K562 (cell line): ENCODE data around the gene PRXL2B. TPM values are rescaled to one million over a fixed set of nuclear protein-coding genes. Genes with fewer than 3 reads are reported as not detected.

Experiments used
- ATF1 ChIP-seq, 2 experiments: fragments of 450-650 bp in 1 of 2; IDR thresholded peaks; 2 replicates each; pipeline ENCODE4 v1.6.1; 2016; ENCODE audit warnings: missing compliant biosample characterization in 1 of 2, missing genetic modification characterization in 1 of 2
- CBX5 ChIP-seq: IDR thresholded peaks from 2 replicates; pipeline ENCODE4 v1.6.1; 2014; ENCODE audit warnings: low read depth, borderline replicate concordance
- MITF ChIP-seq: IDR thresholded peaks from 2 replicates; pipeline ENCODE4 v1.6.1; 2014; ENCODE audit warnings: antibody characterized with exemption
- NCOA2 ChIP-seq, 2 experiments: fragments of 450-650 bp; IDR thresholded peaks; 2 replicates each; pipeline ENCODE4 v1.6.1; 2018; ENCODE audit warnings: mild to moderate bottlenecking in 2 of 2, moderate library complexity in 1 of 2; ENCODE audit not compliant: partially characterized antibody in 2 of 2
- RUNX1 ChIP-seq: sonication (generic); IDR thresholded peaks from 2 replicates; pipeline ENCODE4 v1.6.1; 2016; ENCODE audit warnings: antibody characterized with exemption, low read depth
- TEAD2 ChIP-seq: fragments of 450-650 bp; IDR thresholded peaks from 2 replicates; pipeline ENCODE4 v1.6.1; 2016; ENCODE audit warnings: missing genetic modification characterization, control low read depth, missing compliant biosample characterization
- TGIF2 ChIP-seq: sonication (generic); formaldehyde crosslinking; IDR thresholded peaks from 2 replicates; pipeline ENCODE4 v1.8.1; 2022; ENCODE audit warnings: mild to moderate bottlenecking, missing genetic modification reagents, moderate library complexity
- THRAP3 ChIP-seq: fragments of 450-650 bp; IDR thresholded peaks from 2 replicates; pipeline ENCODE4 v1.6.1; 2016; ENCODE audit warnings: mild to moderate bottlenecking, inconsistent platforms, borderline replicate concordance
- XRCC4 ChIP-seq: IDR thresholded peaks from one replicate; pipeline ENCODE4 v1.6.1; 2011; ENCODE audit not compliant: insufficient read depth, insufficient read length; ENCODE audit errors: extremely low read depth
- ZBTB7A ChIP-seq: IDR thresholded peaks from 2 replicates; pipeline ENCODE4 v1.6.1; 2011; ENCODE audit warnings: low read depth, mild to moderate bottlenecking, low read length, moderate library complexity, borderline replicate concordance; ENCODE audit not compliant: control insufficient read depth
- ZC3H8 ChIP-seq: fragments of 450-650 bp; IDR thresholded peaks from 2 replicates; pipeline ENCODE4 v1.6.1; 2017
- ZMIZ1 ChIP-seq, 2 experiments: fragments of 150-350 bp in 1 of 2; IDR thresholded peaks; 2 replicates each; pipeline ENCODE4 v1.6.1; 2012 to 2016; ENCODE audit warnings: low read depth in 2 of 2, low read length in 2 of 2, mild to moderate bottlenecking in 1 of 2, moderate library complexity in 1 of 2
- ZNF764 ChIP-seq: fragments of 250-450 bp; sonication (Bioruptor Pico); IDR thresholded peaks from 2 replicates; pipeline ENCODE4 v1.4.0; 2020; ENCODE audit warnings: low read depth, mild to moderate bottlenecking, moderate library complexity
- ZNF830 ChIP-seq: fragments of 250-450 bp; sonication (Bioruptor Pico); IDR thresholded peaks from 2 replicates; pipeline ENCODE4 v1.5.0; 2021; ENCODE audit warnings: mild to moderate bottlenecking
- polyA plus RNA-seq, 8 experiments: library from polyadenylated mRNA; depleted of rRNA in 4 of 8; stranded (reverse) in 5 of 8; unstranded in 3 of 8; fragments of >200 nt; fragmentation: Nextera tagmentation in 2 of 8; fragmentation: Illumina TruSeq in 1 of 8; extraction: Ambion mirVana in 2 of 8; extraction: Trizol in 1 of 8; gene quantifications; 2 replicates each; pipeline versions ENCODE4 v1.2.1 to v1.2.3, GENCODE V29; 2011 to 2014; ENCODE audit warnings: inconsistent platforms in 1 of 8, missing spikeins in 1 of 8
- total RNA-seq, 7 experiments: library from RNA; depleted of rRNA in 6 of 7; stranded (reverse); fragments of >200 nt in 6 of 7; fragmentation: Illumina TruSeq in 2 of 7; extraction: Trizol in 2 of 7; gene quantifications; 2 replicates each; pipeline versions ENCODE4 v1.2.1 to v1.2.3, GENCODE V29; 2011 to 2021; ENCODE audit warnings: low replicate concordance in 1 of 7
- TF ChIP-seq, protein P1 (sequence below), 2 experiments: fragments of 450-650 bp in 1 of 2; IDR thresholded peaks; 2 replicates each; pipeline ENCODE4 v1.6.1; 2011 to 2017; ENCODE audit warnings: low read depth in 2 of 2, antibody characterized with exemption in 1 of 2, borderline replicate concordance in 1 of 2, low read length in 1 of 2, mild to moderate bottlenecking in 1 of 2, mixed read lengths in 1 of 2; ENCODE audit not compliant: control insufficient read depth in 1 of 2
- TF ChIP-seq, protein P2 (sequence below): fragments of 450-650 bp; IDR thresholded peaks from 2 replicates; pipeline ENCODE4 v1.6.1; 2017; ENCODE audit warnings: antibody characterized with exemption

PRXL2B gene
- total and polyA plus RNA-seq, 9 of the 15 experiments (the other 6 are each of a cell fraction or from before 2014, with no cell fraction given) = 0.99 to 25.3 (median 11.8) TPM

DNA sequence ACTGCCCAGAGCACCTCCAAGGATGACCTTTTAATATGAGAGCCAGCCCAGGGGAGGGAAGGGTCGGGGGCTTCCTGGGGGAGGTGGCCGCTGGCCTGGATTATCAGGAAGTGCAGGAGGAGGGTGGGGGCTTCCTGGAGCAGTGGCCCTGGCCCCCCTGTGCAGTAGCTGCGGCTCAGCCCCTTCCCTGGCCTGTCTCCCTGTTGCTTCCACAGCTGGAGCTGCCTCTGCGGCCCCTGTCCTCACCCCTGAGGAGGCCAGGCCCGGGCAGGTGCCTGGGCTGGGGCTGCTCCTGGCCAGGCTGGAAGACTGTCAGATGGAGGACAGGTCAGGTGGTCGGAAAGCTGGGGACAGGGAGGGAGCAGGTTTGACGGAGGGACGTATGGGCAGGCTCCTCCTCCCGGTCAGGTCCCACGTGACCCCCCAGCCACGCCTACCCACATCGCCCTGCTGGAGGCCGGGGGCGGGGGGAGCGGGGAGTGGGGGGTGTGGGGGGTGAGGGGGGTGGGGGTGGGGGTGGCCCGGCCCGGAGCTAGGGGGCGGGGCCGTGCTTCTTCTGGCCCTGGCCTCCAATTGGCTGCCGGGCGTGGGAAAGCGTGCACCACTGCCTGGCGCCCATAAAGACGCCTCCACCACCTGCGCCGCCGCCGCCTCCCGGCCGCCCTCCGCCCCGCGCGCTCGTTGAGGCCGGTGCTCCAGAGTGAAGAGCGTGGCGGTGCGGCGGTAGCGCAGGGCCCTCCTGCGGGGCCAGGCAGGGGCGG, 40.6 kb upstream of the PRXL2B start (continued):
- TF ChIP-seq, protein P1, sequence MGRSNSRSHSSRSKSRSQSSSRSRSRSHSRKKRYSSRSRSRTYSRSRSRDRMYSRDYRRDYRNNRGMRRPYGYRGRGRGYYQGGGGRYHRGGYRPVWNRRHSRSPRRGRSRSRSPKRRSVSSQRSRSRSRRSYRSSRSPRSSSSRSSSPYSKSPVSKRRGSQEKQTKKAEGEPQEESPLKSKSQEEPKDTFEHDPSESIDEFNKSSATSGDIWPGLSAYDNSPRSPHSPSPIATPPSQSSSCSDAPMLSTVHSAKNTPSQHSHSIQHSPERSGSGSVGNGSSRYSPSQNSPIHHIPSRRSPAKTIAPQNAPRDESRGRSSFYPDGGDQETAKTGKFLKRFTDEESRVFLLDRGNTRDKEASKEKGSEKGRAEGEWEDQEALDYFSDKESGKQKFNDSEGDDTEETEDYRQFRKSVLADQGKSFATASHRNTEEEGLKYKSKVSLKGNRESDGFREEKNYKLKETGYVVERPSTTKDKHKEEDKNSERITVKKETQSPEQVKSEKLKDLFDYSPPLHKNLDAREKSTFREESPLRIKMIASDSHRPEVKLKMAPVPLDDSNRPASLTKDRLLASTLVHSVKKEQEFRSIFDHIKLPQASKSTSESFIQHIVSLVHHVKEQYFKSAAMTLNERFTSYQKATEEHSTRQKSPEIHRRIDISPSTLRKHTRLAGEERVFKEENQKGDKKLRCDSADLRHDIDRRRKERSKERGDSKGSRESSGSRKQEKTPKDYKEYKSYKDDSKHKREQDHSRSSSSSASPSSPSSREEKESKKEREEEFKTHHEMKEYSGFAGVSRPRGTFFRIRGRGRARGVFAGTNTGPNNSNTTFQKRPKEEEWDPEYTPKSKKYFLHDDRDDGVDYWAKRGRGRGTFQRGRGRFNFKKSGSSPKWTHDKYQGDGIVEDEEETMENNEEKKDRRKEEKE (IDR thresholded peaks at IDR 0.05; ENCODE audit: borderline replicate concordance in 1 of 2, control insufficient read depth in 1 of 2, low read depth in 2 of 2, low read length in 1 of 2) = no peak
- TF ChIP-seq ATF1 (CRISPR knock-in tag; IDR thresholded peaks at IDR 0.05) = no peak
- TF ChIP-seq ATF1 (tag; IDR thresholded peaks at IDR 0.05) = no peak
- peak; percentile 57 for TF ChIP-seq MITF
- TF ChIP-seq THRAP3 = no peak
- TF ChIP-seq TEAD2 (tag) = no peak
- no peak for TF ChIP-seq ZNF830 (CRISPR knock-in tag)
- TF ChIP-seq RUNX1 = no peak
- no peak for TF ChIP-seq NCOA2 (IDR thresholded peaks at IDR 0.05; ENCODE audit: partially characterized antibody in 2 of 2)
- TF ChIP-seq ZNF764 (CRISPR knock-in tag) = no peak
- no peak for TF ChIP-seq XRCC4
- TF ChIP-seq ZBTB7A = peak; percentile 50; the same call in 1 of the 2 replicates
- TF ChIP-seq CBX5 = no peak; the same call in 1 of the 2 replicates
- TF ChIP-seq, protein P2, sequence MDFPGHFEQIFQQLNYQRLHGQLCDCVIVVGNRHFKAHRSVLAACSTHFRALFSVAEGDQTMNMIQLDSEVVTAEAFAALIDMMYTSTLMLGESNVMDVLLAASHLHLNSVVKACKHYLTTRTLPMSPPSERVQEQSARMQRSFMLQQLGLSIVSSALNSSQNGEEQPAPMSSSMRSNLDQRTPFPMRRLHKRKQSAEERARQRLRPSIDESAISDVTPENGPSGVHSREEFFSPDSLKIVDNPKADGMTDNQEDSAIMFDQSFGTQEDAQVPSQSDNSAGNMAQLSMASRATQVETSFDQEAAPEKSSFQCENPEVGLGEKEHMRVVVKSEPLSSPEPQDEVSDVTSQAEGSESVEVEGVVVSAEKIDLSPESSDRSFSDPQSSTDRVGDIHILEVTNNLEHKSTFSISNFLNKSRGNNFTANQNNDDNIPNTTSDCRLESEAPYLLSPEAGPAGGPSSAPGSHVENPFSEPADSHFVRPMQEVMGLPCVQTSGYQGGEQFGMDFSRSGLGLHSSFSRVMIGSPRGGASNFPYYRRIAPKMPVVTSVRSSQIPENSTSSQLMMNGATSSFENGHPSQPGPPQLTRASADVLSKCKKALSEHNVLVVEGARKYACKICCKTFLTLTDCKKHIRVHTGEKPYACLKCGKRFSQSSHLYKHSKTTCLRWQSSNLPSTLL = no peak
- TF ChIP-seq ZMIZ1 (IDR thresholded peaks at IDR 0.05; ENCODE audit: low read depth in 2 of 2, low read length in 2 of 2) = no peak
- no peak for TF ChIP-seq TGIF2 (CRISPR knock-in tag)
- no peak for TF ChIP-seq ZC3H8
